T-helper 17 cell (primary cell): ENCODE measurements around the gene INPP5A. TPM values are rescaled to one million over a fixed set of nuclear protein-coding genes. Genes with fewer than 3 reads are reported as not detected.

Experiments used
- ATAC-seq: fragments of 150-1000 bp; cut with Tn5 transposase; 2 replicates; pipeline ENCODE4 v1.10.0; 2021; ENCODE audit warnings: mild to moderate bottlenecking, moderate library complexity
- DNase-seq, 3 donors: peaks; one replicate each; pipeline versions ENCODE4 v3.0.0 to v3.0.0-alpha.2; 2020 to 2021
- H3K9me3 ChIP-seq: one replicate; pipeline ENCODE4 v1.7.0; 2013; ENCODE audit warnings: low read length, mild to moderate bottlenecking; ENCODE audit not compliant: control insufficient read depth, poor library complexity, severe bottlenecking
- H3K27ac Mint-ChIP-seq: one replicate; pipeline ENCODE4 v1.8.0; 2022; ENCODE audit warnings: mild to moderate bottlenecking, moderate library complexity, mixed read lengths
- H3K27me3 Mint-ChIP-seq: one replicate; pipeline ENCODE4 v1.8.0; 2022; ENCODE audit warnings: mixed read lengths
- H3K36me3 Mint-ChIP-seq: one replicate; pipeline ENCODE4 v1.8.0; 2022; ENCODE audit warnings: low read depth, mixed read lengths
- H3K4me1 Mint-ChIP-seq: one replicate; pipeline ENCODE4 v1.8.0; 2022; ENCODE audit warnings: mild to moderate bottlenecking, mixed read lengths
- H3K4me3 Mint-ChIP-seq: one replicate; pipeline ENCODE4 v1.8.0; 2022; ENCODE audit warnings: mild to moderate bottlenecking, moderate library complexity, mixed read lengths
- total RNA-seq, 4 donors: library from RNA in 2 of 4; stranded (reverse) in 2 of 4; gene quantifications; one replicate each; pipeline ENCODE4 v1.2.3 and lab custom pipeline; 2022 to 2026

Gene INPP5A
- total RNA-seq, 2 donors from 2014 or later = 17.6 to 24.7 TPM

DNA sequence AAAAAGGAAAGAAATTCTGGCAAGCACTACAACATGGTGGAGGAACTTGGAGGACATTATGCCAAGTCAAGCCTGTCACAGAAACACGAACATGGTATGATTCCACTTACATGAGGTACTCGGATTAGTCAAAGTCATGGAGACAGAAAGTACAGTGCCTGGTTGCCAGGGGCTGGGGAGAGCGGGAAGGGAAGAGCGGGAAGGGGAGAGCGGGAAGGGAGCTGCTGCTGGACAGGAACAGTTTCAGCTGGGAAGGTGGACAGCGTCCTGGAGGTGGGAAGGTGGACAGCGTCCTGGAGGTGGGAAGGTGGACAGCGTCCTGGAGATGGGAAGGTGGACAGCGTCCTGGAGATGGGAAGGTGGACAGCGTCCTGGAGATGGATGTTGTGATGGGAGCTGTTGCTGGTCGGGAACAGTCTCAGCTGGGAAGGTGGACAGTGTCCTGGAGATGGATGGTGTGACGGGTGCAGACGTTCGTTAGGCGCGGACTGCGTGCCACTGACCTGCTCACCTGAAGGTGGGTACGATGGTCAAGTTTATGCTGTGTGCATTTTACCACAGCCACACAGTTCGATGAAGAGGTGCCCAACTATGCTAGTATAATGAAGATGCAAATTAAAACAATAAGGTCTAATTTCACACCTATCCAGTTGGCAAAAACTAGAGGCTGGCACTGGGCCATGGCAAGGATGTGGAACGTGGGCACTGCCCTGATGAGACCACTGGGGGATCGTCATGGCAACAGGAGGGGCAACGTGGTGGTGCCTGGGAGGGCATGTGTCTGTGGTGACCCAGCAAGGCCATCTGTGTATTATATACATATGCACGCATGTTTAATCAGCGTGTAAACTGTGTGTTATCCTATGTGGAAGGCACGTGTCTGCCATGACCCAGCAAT is 144.5 kb downstream of the INPP5A start:
- H3K4me1 Mint-ChIP-seq = peaks cover 20% of the 10 kb centered on the region
- H3K36me3 Mint-ChIP-seq = no peaks in the 10 kb centered on the region
- DNase-seq = no peak
- no peak overlapping the region for H3K4me3 Mint-ChIP-seq
- no peak for ATAC-seq
- H3K27ac Mint-ChIP-seq = no peak overlapping the region
- no peaks in the 10 kb centered on the region for H3K9me3 ChIP-seq
- no peaks in the 10 kb centered on the region for H3K27me3 Mint-ChIP-seq

DNA sequence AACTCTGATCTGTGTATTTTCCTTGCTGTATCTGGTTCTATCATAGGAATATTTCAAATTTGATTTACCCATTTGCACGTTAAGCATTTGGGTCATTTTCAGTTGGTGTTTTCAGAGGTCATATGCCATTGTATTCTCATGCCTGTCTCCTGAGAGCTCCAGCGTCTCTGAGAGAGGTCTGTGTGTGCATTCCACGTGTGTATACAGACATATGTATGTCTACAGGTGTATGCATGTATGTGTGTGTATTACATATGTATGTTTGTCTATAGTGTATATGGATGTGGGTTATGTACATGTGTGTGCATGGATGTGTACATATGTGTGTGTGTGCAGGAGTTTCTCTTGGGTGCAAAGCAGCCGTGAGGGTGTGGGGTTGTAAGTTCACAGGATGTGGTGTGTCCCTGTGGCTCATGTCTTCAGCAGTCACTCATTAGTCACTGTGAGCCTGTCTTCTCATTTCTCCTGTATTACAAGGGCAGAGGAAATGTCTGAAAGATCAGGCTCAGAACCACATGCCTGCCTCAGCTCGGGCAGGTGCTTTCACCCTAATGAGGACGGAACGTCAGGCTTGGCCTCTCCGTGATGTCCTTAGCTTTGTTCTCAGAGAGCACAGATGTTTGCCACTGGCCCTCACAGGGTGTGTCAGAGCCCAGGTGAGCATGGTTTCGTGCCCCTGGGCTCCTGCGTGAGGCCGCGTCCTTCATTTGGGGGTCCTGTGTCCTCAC is 146.7 kb downstream of the INPP5A start:
- DNase-seq = no peak
- peak overlapping the region; percentile 36 for H3K4me3 Mint-ChIP-seq
- peak; percentile 81 for ATAC-seq
- peaks cover 26% of the 10 kb centered on the region for H3K4me1 Mint-ChIP-seq
- no peaks in the 10 kb centered on the region for H3K9me3 ChIP-seq
- H3K27me3 Mint-ChIP-seq = no peaks in the 10 kb centered on the region
- H3K27ac Mint-ChIP-seq = peak overlapping the region; percentile 29
- H3K36me3 Mint-ChIP-seq = peaks cover 2% of the 10 kb centered on the region

DNA sequence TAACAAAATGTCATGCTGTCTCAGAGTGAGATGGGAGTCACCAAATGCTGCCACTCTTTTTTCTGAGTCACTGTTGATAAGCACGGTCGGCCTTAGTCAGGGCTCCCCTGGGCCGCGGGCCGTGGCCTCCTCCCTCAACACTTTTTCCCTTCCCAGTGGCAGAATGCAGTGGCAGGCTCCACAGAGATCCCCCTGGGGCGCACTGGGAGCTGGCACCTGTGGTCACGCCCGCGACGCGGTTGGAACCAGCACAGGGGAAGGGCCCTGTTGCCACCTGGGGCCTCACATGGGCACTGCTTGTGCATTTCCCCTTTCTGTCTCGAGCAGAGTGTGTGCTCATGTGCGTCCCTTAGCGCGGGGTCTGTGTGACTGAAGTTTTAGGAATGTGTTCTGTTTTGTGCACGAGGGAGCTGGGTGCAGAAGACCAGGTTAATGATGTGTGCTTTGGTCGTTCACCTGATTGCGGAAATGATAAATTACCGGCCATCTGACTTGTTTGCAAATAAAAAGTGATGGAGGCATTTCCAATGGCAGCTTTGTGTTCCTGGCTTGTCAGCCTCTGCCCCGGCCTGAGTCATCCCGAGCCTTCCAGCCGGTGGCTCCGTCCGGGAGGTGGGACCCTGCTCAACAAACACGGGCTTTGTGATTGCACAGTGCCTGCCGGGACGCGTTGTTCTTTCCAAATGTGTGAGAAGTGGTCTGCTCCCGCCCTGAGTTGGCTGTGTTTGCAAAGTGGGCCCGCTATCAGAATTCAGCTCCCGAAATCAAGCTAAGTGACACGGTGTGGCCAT is 147.7 kb downstream of the INPP5A start:
- no peaks in the 10 kb centered on the region for H3K9me3 ChIP-seq
- H3K36me3 Mint-ChIP-seq = peaks cover 2% of the 10 kb centered on the region
- peaks cover 23% of the 10 kb centered on the region for H3K4me1 Mint-ChIP-seq
- no peaks in the 10 kb centered on the region for H3K27me3 Mint-ChIP-seq
- no peak overlapping the region for H3K4me3 Mint-ChIP-seq
- DNase-seq (no peak), ATAC-seq (no peak)
- H3K27ac Mint-ChIP-seq = no peak overlapping the region

DNA sequence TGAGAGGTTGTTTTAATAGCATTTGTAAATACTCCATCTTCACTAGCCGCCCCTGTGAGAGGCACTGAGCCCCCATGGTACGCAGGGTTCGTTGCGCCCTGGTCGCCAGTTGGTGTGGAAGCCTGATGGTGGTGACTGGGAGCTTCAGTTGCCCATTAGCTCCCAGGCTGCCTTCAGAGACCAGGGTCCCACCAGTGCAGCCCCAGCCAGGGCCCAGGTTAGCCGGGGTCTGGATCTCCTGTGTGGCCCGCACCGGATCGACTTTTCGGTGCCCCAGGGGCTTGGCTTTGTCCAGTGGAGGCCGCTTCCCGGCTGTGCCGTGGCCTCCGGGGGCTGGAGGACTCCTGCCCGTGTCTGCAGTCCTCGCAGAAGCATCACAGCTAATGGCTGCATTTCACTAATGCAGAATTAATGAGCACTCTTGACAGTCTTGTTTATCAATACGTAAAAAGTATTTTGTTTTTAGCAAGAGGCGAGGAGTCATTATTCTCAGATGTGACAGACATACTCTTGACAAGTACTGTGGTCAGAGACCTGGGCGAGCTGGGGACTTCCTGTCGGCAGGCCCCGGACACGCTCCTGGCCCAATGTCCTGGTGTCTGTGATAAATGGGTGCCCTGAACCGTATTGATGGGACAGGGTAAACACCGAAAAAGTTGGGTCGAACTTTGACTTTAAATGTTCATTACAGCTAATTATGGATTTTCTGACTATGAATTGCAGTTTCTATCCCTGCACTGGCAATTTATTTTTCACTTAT is 148.5 kb downstream of the INPP5A start:
- Mint-ChIP-seq H3K27me3 (no peaks in the 10 kb centered on the region), H3K4me3 (no peak overlapping the region), H3K27ac (no peak overlapping the region), H3K4me1 (peaks cover 23% of the 10 kb centered on the region), H3K36me3 (peaks cover 2% of the 10 kb centered on the region)
- DNase-seq = no peak
- no peak for ATAC-seq
- H3K9me3 ChIP-seq = no peaks in the 10 kb centered on the region

DNA sequence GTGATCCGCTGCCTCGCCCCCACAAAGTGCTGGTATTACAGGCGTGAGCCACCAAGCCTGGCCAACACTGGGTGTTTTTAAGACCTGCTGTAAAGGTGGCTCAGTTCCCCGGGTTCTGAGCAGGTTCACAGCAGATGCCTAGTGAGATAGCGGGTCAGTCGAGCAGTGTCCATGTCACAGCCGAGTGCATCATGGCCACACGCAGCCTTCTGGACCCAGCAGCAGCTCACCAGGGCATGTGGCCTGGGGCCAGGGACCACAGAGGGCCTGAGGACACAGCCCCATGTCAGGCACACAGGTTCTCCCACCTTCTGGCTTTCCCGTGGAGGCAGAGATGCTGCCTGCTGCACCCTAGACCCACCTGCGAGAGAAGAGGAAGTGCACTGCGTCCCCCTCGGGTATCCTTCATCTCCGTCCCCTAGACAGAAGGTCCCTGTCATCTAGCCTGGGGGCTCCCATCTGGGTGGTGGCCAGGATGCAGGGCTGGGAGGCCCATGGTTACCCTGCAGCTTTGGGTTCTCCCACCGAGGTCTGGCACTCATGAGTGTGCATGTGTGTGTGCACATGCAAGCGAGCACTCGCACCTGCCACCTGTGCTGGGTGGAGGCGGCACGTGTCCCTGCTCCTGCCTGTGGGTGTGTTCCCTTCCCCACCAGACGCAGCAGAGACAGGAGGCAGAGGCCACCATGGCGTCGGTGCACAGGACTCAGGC is 149.8 kb downstream of the INPP5A start:
- peak in 1 of 3 donors; percentile 2 for DNase-seq
- Mint-ChIP-seq H3K4me1 (peaks cover 15% of the 10 kb centered on the region), H3K36me3 (peaks cover 4% of the 10 kb centered on the region), H3K27ac (no peak overlapping the region), H3K27me3 (no peaks in the 10 kb centered on the region), H3K4me3 (no peak overlapping the region)
- no peaks in the 10 kb centered on the region for H3K9me3 ChIP-seq
- no peak for ATAC-seq

DNA sequence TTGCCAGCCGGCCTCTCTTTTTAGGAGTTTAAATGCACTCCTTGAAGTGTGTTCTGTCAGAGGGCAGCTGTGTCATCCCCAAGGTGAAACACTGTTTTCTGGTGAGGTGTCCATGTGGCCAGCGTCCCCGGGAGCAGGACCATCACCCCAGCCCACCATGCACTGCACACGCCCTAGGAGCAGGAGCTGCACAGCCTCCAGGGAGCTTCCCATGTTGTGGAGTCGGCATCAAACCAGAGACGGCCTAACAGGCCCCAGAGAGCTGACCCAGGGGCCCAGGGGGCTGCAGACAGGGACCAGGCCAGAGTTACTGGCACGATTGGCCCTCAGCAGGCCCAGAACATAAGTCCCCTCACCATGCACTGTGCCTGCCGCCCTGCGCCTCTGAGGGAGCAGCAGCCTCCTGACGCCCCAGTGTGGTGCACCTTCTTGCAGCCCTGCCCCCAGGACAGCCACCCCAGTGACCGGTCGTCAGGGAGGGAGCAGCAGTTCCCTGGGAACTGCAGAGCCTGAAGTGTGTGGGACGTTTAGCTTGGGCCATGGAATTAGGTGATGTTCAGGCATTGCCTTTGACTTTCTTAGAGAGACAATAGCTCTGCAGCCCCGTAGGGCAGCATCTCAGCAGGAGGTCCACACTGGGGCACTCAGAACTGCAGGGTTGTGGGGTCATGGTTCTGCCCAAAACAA is 150.4 kb downstream of the INPP5A start:
- H3K9me3 ChIP-seq = no peaks in the 10 kb centered on the region
- H3K27ac Mint-ChIP-seq = no peak overlapping the region
- H3K27me3 Mint-ChIP-seq = no peaks in the 10 kb centered on the region
- no peak for ATAC-seq
- H3K4me1 Mint-ChIP-seq = peaks cover 14% of the 10 kb centered on the region
- no peak overlapping the region for H3K4me3 Mint-ChIP-seq
- H3K36me3 Mint-ChIP-seq = peaks cover 4% of the 10 kb centered on the region
- DNase-seq = no peak

DNA sequence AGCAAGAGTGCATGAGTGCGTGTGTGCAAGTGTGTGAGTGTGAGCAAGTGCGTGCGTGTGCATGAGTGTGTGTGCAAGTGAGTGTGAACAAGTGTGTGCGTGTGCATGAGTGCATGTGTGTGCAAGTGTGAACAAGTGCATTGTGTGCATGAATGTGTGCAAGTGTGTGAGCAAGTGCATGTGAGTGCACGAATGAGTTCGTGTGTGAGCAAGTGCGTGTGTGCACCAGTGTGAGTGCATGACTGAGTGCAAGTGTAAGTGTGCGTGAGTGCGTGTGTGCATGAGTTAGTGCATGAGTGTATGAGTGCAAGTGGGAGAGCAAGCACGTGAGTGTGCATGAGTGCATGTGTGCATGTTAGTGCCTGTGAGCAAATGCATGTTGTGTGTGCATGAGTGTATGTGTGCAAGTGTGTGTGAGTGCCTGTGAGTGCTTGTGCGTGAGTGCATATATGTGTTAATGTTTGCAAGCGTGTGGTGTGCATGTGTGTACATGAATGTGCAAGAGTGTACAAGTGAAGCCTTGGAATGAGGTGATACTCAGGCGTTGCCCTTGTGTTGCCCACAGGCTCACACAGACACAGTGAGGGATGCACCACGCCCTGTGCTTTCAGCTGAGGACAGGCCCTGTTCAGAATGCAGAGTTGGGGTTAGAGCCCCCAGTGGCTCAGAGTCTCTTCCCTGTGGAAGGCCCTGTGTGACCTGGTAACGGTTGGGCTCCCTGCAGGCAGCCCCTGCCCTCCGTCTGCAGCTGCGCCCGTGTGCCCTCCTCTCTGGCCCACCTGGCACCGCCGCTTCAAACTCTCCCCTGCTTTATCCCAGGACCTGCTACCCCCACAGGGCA is 151.2 kb downstream of the INPP5A start:
- DNase-seq = no peak
- Mint-ChIP-seq H3K27ac (no peak overlapping the region), H3K4me1 (peaks cover 14% of the 10 kb centered on the region)

DNA sequence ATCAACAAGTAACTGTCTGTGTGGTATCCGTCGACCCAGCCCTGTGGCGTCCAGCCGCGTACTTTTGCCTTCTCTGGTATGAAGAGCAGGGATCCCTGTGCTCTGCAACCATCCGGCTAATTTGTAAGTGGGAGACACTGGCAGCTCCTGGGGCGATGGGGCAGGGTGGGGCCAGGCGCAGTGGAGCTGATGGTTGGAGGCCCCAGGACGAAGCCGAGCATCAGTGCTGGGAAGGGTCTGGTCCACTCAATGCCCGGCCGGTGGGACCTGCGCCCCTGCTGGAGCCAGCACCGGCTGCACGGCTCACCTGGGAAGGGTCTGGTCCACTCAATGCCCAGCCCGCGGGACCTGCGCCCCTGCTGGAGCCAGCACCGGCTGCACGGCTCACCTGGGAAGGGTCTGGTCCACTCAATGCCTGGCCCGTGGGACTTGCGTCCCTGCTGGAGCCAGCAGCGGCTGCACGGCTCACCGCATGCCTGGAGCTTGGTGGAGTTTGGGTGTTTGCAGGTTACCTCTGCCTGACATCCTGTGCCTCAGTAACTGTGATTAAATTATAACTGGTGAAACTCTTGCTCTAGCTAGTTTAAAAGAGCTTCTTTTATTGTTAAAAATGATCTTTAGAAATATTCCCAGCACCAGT is 152.3 kb downstream of the INPP5A start:
- Mint-ChIP-seq H3K4me3 (no peak overlapping the region), H3K36me3 (peaks cover 6% of the 10 kb centered on the region), H3K4me1 (peaks cover 6% of the 10 kb centered on the region), H3K27ac (no peak overlapping the region), H3K27me3 (no peaks in the 10 kb centered on the region)
- no peak for ATAC-seq
- no peaks in the 10 kb centered on the region for H3K9me3 ChIP-seq
- DNase-seq = no peak

More for the DNA sequence above, 151.2 kb downstream of the INPP5A start:
- Mint-ChIP-seq H3K4me3 (no peak overlapping the region), H3K36me3 (peaks cover 4% of the 10 kb centered on the region), H3K27me3 (no peaks in the 10 kb centered on the region)
- no peak for ATAC-seq
- no peaks in the 10 kb centered on the region for H3K9me3 ChIP-seq

DNA sequence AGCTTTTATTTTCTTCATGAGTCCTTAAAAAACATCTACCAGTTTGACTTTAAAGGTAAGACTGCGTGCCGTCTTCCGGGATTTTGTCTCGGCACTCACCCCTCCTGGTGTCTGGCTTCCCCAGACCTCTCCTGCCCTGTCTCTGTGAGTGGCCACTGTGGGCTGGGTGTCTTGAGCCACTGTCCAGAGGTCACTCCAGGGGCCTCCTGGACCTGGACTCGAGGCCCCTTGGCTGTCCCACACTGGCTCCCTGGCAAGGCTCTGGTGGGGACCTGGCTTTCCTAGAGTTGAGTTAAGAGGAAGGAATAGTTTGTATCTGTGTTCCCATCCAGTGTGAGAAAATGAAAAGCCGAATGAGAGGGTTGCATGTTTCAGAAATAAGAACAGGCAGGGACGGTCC is 152.8 kb downstream of the INPP5A start:
- ATAC-seq = no peak
- H3K4me1 Mint-ChIP-seq = peaks cover 6% of the 10 kb centered on the region
- H3K36me3 Mint-ChIP-seq = peaks cover 6% of the 10 kb centered on the region

DNA sequence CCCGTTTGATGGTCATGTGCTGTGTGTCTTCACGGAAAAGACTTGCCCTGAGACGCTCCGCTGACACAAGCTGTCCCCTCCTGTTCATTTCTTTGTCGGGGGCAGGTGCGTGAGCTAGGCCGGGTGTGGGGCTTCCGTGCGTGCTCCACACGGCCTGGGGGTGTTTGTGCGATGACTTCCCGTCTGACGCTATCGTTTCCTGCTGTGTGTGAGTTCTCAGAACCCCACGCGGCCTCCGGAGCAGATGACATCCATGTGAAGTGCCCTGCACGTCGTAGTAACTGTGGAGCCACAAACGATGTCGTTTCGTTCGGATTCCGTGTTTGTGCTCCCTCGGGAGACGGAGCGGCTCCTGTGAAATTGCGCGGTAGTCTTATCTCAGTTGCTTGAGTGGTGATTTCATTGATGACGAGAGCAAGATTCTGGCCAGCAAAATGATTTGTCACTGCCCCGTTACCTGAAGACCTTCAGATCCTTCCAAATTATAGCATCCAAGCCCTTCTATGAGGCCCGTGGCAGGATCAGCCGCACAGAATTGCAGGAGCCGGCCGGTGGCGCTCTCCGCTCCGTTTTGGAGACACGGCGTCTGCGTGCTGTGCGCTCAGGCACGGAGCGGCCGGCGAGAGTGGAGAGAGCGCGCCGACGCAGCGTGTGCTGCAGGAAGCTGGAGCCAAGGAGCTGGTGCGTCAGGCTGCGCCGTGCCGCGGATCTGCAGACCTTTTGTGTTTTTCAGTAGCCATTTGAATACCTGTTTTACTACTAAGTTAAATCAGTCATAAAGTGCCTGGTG is 153.4 kb downstream of the INPP5A start:
- Mint-ChIP-seq H3K4me1 (peaks cover 6% of the 10 kb centered on the region), H3K36me3 (peaks cover 6% of the 10 kb centered on the region), H3K4me3 (no peak overlapping the region), H3K27ac (no peak overlapping the region), H3K27me3 (no peaks in the 10 kb centered on the region)
- no peak for ATAC-seq
- DNase-seq = peak in 1 of 3 donors; percentile 2
- H3K9me3 ChIP-seq = no peaks in the 10 kb centered on the region

More for the DNA sequence above, 152.8 kb downstream of the INPP5A start:
- Mint-ChIP-seq H3K27me3 (no peaks in the 10 kb centered on the region), H3K27ac (no peak overlapping the region), H3K4me3 (no peak overlapping the region)
- no peak for DNase-seq
- H3K9me3 ChIP-seq = no peaks in the 10 kb centered on the region
